Urothelium cell line (cell line): Measurements from ENCODE around the gene PGAM1.
"Not testable (repeated sequence)": the region's sequence is repeated elsewhere in the genome, so short reads cannot be mapped to it uniquely, and the experiment has no call there.

Source experiments
- DNase-seq: peaks from one replicate; pipeline ENCODE4 v3.0.0; 2011; ENCODE audit warnings: low spot score, mixed read lengths
- FAIRE-seq: peaks from 2 replicates; lab custom pipeline; 2011; peaks lifted over from hg19 to GRCh38; lab: Jason Lieb, UNC

Gene PGAM1

GRCh38 chr10:97407211-97407951 is 18.6 kb upstream of the PGAM1 start:
- no peak for FAIRE-seq
- DNase-seq: peak; percentile 72

- FAIRE-seq: no peak
- no peak for DNase-seq
These were observed 18.1 kb upstream of the PGAM1 start for GRCh38 chr10:97407952-97408248.

DNA sequence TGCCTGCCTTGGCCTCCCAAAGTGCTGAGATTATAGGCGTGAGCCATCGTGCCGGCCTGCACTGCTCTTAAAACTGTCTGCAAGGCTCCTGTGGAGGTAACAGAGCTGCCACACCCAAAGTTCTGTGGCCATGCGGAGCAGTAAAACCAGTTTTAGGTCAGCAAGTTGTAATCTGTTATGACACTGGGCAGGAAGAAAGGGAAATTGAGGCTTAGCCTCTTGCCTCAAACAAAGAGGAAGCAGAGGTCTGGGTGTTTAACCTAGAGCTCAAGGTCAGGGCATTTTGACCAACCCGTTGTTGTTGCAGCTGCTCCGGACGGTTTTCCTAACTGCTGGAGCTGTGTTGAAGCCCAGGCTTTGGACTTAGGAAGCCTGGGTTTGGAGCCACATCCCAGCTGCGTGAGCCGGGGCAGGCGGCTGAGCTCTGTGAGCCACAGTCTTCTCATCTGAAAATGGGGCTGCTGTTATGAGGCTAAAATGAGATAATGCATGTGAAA is 17.4 kb upstream of the PGAM1 start:
- FAIRE-seq (no peak), DNase-seq (no peak)

DNA sequence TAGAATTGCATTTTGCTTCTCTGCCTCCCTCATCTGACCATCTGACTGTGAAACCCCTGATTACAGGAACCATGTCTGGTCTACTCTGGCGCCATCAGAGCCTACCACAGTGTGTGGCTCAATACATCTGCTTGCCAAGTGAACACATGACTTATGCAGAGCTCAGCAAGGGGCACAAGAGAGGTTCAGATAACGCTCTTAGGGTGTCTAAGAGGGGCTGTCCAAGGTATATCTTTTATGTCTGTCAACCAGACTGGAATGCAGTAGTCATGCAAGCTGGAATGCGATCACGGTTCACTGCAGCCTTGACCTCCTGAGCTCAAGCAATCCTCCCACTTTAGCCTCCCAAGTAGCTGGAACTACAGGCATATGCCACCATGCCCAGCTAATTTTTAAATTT is 14.6 kb upstream of the PGAM1 start:
- no peak for FAIRE-seq
- no peak for DNase-seq

- DNase-seq: no peak
- no peak for FAIRE-seq
These were observed 13.1 kb upstream of the PGAM1 start for GRCh38 chr10:97412891-97413304.

DNA sequence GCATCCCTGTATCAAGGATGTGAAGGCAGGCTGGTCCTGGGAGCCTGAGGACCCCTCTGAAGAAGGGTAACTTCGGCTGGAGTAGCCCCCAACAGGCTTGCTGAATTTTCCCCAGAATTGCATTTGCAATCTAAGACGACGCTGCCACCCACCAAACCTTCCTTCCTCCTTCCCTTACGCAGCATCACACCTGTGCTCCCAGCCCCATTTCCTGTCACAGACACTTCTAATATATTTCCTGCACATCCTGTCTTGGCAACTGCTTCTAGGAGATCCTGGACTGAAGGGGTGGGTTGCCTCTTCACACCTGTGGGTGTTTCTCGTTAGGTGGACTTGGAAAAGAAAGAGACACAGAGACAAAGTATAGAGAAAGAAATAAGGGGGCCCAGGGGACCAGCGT is 9.4 kb upstream of the PGAM1 start:
- FAIRE-seq (no peak), DNase-seq (no peak)

DNA sequence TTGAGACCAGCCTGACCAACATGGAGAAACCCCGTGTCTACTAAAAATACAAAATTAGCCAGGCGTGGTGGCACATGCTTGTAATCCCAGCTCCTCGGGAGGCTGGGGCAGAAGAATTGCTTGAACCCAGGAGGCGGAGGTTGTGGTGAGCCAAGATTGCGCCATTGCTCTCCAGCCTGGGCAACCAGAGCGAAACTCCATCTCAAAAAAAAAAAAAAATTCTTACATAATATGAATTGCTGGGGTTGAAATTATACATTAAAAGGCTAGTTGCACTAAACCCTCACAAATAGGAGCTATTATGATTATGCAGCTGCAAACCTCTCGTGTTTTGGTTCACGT is 2.3 kb upstream of the PGAM1 start:
- not testable (repeated sequence) for FAIRE-seq

DNA sequence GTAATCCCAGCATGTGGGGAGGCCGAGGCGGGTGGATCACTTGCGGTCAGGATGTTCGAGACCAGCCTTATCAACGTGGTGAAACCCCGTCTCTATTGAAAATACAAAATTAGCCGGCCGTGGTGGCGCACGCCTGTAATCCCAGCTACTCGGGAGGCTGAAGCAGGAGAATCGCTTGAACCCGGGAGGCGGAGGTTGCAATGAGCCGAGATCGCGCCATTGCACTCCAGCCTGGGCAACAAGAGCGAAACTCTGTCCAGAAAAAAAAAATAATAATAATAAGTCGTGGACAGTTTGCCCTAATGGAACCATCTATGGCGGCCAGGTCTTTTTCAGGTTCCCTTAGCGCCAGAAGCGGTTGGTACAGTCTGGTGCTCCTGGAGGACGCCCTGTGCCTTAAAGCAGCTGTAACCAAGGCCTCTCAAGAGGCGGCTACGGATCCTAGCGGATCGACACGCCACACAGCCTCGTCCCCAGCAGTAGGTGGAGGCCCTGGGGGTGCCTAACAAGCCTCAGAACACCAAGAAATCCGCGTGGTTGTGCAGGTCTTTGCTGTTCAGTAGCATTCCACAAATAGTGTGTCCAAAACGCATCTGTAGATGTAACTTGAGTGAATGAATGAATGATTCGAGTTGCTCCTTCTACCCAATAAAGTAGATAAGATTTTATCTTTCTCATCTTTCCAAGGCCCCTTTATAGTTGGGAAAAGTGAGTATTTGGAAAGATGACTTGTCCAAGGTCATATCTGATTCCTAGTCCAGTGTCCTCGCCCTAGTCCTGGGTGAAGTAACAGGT is 982 bp downstream of the PGAM1 start:
- no peak for FAIRE-seq
- no peak for DNase-seq

More for the DNA sequence above, 2.3 kb upstream of the PGAM1 start:
- DNase-seq: not testable (repeated sequence)

DNA sequence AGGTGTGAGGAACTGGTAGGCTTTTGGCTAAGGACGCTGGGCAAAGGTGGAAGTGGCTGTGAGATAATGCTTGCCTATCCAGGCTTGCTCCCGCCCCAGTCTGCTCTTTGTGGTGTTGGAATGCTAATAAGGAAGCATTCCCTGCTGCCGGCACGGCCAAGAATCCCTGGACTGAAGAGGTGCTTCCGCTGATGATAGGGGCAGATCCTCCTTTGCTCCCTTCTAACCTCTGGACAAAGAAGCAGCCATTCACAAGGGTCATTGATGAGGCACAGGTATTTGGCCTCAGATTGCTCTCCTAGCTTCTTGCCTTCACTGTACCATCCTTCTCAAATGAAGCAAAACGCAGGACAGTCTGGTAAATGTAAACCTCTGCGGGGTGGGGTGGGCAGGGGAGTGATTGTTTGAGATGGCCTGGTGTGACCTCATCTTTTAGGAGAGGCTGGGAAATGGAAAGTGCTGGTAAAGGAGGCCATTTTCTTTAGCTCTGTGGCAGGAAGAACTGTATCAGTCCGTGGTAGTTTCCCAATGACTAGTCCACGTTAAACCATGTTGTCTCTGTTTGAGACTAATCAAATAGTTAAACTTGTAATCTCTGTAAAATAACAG is 1.7 kb downstream of the PGAM1 start:
- DNase-seq (no peak), FAIRE-seq (no peak)

DNA sequence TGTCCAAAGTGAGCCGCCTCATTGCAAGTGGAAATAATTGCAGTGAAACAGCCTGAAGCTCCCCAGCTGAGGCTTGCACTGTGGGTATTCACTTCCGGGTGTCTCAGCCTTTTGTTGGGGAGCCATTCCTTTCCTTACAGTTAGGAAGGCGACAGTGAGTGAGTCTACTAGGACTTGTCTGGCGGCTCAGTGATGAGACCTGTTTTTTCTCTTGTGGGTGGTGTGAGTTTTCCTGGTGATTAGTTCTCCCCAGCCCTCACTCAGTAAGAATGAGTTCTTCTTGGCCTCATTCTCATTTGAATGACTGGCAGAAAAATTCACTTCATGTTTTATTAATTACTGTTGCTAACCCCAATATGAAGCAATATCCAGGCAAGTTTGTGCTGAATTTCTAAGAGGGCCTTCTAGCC is 2.6 kb downstream of the PGAM1 start:
- DNase-seq (no peak), FAIRE-seq (no peak)

GRCh38 chr10:97434055-97434454 is 8.1 kb downstream of the PGAM1 start:
- FAIRE-seq (no peak), DNase-seq (no peak)

DNA sequence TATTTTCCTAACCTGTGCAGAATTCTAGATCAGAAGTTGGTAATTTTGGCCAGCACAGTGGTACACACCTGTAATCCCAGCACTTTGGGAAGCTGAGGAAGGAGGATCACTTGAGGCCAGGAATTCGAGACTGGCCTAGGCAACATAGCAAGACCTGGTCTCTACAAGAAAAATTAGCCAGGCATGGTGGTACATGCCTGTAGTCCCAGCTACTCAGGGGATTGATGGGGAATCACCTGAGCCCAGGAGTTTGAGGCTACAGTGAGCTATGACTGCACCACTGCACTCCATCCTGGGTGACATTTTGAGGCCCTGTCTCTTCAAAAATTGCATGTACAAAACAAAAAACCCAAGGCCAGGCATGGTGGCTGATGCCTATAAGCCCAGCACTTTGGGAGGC is 8.6 kb downstream of the PGAM1 start:
- no peak for DNase-seq
- no peak for FAIRE-seq

DNA sequence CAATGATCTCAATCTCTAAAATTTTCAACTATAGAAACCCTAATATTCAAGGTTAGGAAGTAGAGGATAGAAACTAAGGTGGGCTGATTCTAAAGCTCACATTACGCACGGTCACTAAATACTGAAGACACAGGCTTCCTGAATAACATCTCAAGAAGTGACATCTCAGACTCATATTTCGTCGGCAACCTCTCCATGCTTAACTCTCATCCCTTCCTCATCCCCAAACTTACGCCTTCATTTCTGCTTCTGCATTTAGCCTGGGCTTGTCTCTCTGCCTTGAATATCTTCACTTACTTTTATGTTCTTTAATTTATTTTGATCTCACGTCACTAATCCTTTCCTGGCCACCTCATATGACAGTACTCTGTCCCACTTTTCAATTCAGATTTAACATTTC is 9.2 kb downstream of the PGAM1 start:
- no peak for DNase-seq
- no peak for FAIRE-seq

DNA sequence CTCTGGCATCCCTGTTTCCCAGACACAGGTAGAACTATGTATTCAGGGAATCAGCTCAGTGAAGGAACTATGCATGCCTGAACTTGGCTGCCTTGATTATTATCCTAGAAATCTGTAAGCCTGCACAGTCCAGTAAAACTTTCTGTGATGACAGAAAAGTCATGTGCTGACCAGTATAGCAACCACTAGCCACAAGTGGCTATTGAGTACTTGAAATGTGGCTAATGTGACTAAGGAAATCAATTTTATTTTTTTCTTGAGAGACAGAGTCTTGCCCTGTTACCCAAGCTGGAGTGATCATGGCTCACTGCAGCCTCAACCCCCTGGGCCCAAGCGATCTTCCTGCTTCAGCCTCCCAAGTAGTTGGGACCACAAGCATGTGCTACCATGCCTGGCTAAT is 16.3 kb downstream of the PGAM1 start:
- FAIRE-seq: no peak

DNA sequence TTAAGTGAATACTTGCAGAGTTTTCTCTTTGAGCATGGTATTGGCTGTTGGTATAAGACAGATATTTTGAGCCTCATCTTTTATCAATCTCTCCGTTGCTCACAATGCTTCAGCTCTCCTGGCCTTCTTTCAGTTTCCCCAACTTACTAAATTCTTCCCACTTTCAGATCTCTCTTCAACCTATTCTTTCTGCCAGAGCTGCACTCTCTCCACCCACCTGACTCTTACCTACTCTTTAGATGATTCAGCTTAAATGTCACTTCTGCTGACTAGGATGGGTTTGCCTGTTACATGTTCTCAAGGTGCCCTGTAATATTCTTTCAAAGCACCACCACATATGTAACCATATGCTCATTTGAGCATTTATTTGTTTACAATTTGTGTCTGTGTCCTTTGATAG is 18.2 kb downstream of the PGAM1 start:
- DNase-seq: no peak
- no peak for FAIRE-seq

More for the DNA sequence above, 16.3 kb downstream of the PGAM1 start:
- DNase-seq: no peak

DNA sequence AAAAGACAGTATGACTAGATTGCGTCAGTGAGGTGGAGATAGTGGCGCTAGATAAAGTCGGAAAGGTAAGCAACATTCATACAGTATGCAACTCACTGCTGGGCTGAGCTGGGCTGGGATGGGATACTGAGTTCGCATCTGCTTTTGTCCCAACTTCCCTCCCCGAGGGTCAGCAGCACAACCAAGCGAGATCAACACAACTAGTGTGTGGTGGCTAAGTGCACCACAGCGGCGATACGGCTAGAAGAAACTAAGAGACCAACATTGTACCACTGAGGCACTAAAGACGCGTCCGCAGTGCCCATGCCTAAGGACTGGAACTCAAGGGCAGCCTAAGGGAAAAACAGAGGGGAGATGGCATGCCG is 19.3 kb downstream of the PGAM1 start:
- FAIRE-seq (no peak), DNase-seq (no peak)

GRCh38 chr10:97445722-97446639 is 20.0 kb downstream of the PGAM1 start, which contains the start of the genes EXOSC1 and ZDHHC16:
Gene EXOSC1 (minus strand): TSS chr10:97446006. CDS start chr10:97445985, 21 bp downstream.
Gene ZDHHC16 (plus strand): TSS chr10:97446175. CDS start chr10:97451676, 5,501 bp downstream.
- FAIRE-seq: no peak

DNA sequence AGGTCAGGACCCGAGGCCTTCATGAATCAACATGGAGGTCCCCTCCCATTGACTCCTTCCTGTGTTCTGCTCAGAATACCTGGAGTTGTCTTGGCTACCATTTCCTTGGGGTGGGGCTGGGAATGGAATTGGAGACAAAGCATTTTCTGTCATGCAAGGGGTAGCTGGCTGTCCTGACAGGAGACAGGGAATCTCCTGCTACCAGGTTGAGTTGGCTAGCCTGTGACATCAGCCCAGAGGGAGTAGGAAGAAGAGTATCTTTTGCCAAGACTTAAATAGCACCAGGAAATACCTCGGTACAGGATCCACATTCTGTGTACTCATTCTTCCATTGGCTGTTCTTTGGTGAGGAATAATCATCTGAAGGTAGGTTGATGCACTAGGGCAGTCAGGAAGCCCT is 24.8 kb downstream of the PGAM1 start:
- DNase-seq (no peak), FAIRE-seq (no peak)

More at GRCh38 chr10:97445722-97446639, 20.0 kb downstream of the PGAM1 start, which contains the start of the genes EXOSC1 and ZDHHC16:
- peak; percentile 96 for DNase-seq

DNA sequence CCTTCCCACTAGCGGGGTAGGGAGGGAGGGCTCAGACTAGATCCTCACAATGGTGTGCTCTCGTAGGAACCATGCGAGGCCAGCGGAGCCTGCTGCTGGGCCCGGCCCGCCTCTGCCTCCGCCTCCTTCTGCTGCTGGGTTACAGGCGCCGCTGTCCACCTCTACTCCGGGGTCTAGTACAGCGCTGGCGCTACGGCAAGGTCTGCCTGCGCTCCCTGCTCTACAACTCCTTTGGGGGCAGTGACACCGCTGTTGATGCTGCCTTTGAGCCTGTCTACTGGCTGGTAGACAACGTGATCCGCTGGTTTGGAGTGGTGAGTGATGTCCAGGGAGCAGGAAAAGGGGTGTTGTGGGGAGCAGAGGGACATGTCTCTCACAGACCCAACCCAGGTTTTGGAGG is 25.6 kb downstream of the PGAM1 start:
- FAIRE-seq: no peak
- DNase-seq: no peak

- no peak for FAIRE-seq
These were observed 26.4 kb downstream of the PGAM1 start for GRCh38 chr10:97452352-97452751.

More at GRCh38 chr10:97452352-97452751, 26.4 kb downstream of the PGAM1 start:
- no peak for DNase-seq
